ENCODE measurements around the gene PAQR7.
A peak's percentile ranks its signal among the peaks of the same experiment; 100 is the strongest.

PAQR7 gene

GRCh38 chr1:25902462-25902861 lies 27.0 kb upstream of the PAQR7 start:
- DNase-seq (ENCODE audit: low spot score), result no peak

- DNase-seq (ENCODE audit: low spot score), result no peak
Observed at GRCh38 chr1:25900219-25900618, 24.7 kb upstream of the PAQR7 start.

- no peak for DNase-seq (ENCODE audit: low spot score)
Observed at GRCh38 chr1:25899792-25900191, 24.3 kb upstream of the PAQR7 start.

GRCh38 chr1:25898223-25899015 lies 22.9 kb upstream of the PAQR7 start:
- no peak for DNase-seq (ENCODE audit: low spot score)

GRCh38 chr1:25897754-25898153 lies 22.2 kb upstream of the PAQR7 start:
- DNase-seq (ENCODE audit: low spot score), result no peak

GRCh38 chr1:25896266-25896665 lies 20.8 kb upstream of the PAQR7 start:
- no peak for DNase-seq (ENCODE audit: low spot score)

GRCh38 chr1:25895365-25895990 lies 20.0 kb upstream of the PAQR7 start:
- peak; percentile 93 for DNase-seq (ENCODE audit: low spot score)

- no peak for DNase-seq (ENCODE audit: low spot score)
Observed at GRCh38 chr1:25893116-25893515, 17.6 kb upstream of the PAQR7 start.

GRCh38 chr1:25891606-25892005 lies 16.1 kb upstream of the PAQR7 start:
- DNase-seq (ENCODE audit: low spot score), result no peak

GRCh38 chr1:25890239-25891034 lies 14.9 kb upstream of the PAQR7 start:
- DNase-seq (ENCODE audit: low spot score), result no peak

GRCh38 chr1:25889470-25889869 lies 14.0 kb upstream of the PAQR7 start:
- no peak for DNase-seq (ENCODE audit: low spot score)

- no peak for DNase-seq (ENCODE audit: low spot score)
Observed at GRCh38 chr1:25888426-25888987, 13.0 kb upstream of the PAQR7 start.

- DNase-seq (ENCODE audit: low spot score), result no peak
Observed at GRCh38 chr1:25885602-25886001, 10.1 kb upstream of the PAQR7 start.

GRCh38 chr1:25881266-25881665 lies 5.8 kb upstream of the PAQR7 start:
- DNase-seq (ENCODE audit: low spot score), result no peak

- DNase-seq (ENCODE audit: low spot score), result no peak
Observed at GRCh38 chr1:25880518-25880917, 5.0 kb upstream of the PAQR7 start.

GRCh38 chr1:25879675-25880074 lies 4.2 kb upstream of the PAQR7 start:
- no peak for DNase-seq (ENCODE audit: low spot score)

GRCh38 chr1:25878690-25879089 lies 3.2 kb upstream of the PAQR7 start:
- DNase-seq (ENCODE audit: low spot score), result no peak

GRCh38 chr1:25877155-25877554 lies 1.6 kb upstream of the PAQR7 start:
- DNase-seq (ENCODE audit: low spot score), result no peak

- DNase-seq (ENCODE audit: low spot score), result no peak
Observed at GRCh38 chr1:25876693-25877077, 1.2 kb upstream of the PAQR7 start.

GRCh38 chr1:25875856-25876692 lies 566 bp upstream of the PAQR7 start:
- peak; percentile 13 for DNase-seq (ENCODE audit: low spot score)

GRCh38 chr1:25874635-25875153 lies 814 bp downstream of the PAQR7 start:
- no peak for DNase-seq (ENCODE audit: low spot score)

Data from CD4-positive, alpha-beta T cell treated with Interleukin-2 at 100 ng/mL for 4 hours (primary cell).